ENCODE measurements around the gene NUTF2.

- TF ChIP-seq EZH2 (IDR thresholded peaks at IDR 0.05; ENCODE audit: borderline replicate concordance) = no peak
- TF ChIP-seq, protein P1, sequence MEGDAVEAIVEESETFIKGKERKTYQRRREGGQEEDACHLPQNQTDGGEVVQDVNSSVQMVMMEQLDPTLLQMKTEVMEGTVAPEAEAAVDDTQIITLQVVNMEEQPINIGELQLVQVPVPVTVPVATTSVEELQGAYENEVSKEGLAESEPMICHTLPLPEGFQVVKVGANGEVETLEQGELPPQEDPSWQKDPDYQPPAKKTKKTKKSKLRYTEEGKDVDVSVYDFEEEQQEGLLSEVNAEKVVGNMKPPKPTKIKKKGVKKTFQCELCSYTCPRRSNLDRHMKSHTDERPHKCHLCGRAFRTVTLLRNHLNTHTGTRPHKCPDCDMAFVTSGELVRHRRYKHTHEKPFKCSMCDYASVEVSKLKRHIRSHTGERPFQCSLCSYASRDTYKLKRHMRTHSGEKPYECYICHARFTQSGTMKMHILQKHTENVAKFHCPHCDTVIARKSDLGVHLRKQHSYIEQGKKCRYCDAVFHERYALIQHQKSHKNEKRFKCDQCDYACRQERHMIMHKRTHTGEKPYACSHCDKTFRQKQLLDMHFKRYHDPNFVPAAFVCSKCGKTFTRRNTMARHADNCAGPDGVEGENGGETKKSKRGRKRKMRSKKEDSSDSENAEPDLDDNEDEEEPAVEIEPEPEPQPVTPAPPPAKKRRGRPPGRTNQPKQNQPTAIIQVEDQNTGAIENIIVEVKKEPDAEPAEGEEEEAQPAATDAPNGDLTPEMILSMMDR (IDR thresholded peaks at IDR 0.05; ENCODE audit: poor library complexity) = no peak
- no peak for TF ChIP-seq EZH2phosphoT487 (IDR thresholded peaks at IDR 0.05; ENCODE audit: low read depth, severe bottlenecking, unreplicated experiment)
These were observed 35.8 kb downstream of the NUTF2 start for GRCh38 chr16:67882374-67883145.

Measured in hepatocyte (in vitro differentiated cells).